HG03469 (cell line): ENCODE measurements around the gene USB1.

Experiments used
- ATAC-seq: cut with Tn5 transposase; IDR thresholded peaks from one replicate; pipeline ENCODE4 v1.9.1; 2021; ENCODE audit warnings: mild to moderate bottlenecking, moderate library complexity, moderate number of reproducible peaks; ENCODE audit not compliant: unreplicated experiment

Gene USB1

GRCh38 chr16:58030136-58030840, 29.1 kb downstream of the USB1 start:
- ATAC-seq: no peak

- ATAC-seq: no peak
Measured at GRCh38 chr16:58031016-58031800, 30.0 kb downstream of the USB1 start.

- ATAC-seq: no peak
Measured at GRCh38 chr16:58032710-58033293, 31.6 kb downstream of the USB1 start.

- no peak for ATAC-seq
Measured at GRCh38 chr16:58034128-58034685, 33.0 kb downstream of the USB1 start.

GRCh38 chr16:58034774-58035173, 33.6 kb downstream of the USB1 start:
- ATAC-seq: no peak

- ATAC-seq: no peak
Measured at GRCh38 chr16:58035356-58036170, 34.4 kb downstream of the USB1 start.

- ATAC-seq: no peak
Measured at GRCh38 chr16:58036943-58037342, 35.7 kb downstream of the USB1 start.

- no peak for ATAC-seq
Measured at GRCh38 chr16:58037365-58038057, 36.3 kb downstream of the USB1 start.

- ATAC-seq: no peak
Measured at GRCh38 chr16:58038219-58038641, 37.0 kb downstream of the USB1 start.

GRCh38 chr16:58039829-58040495, 38.8 kb downstream of the USB1 start:
- ATAC-seq: no peak

- ATAC-seq: no peak
Measured at GRCh38 chr16:58040496-58040846, 39.3 kb downstream of the USB1 start.

- ATAC-seq: no peak
Measured at GRCh38 chr16:58040945-58041627, 39.9 kb downstream of the USB1 start.

GRCh38 chr16:58041628-58041955, 40.4 kb downstream of the USB1 start:
- no peak for ATAC-seq

- ATAC-seq: no peak
Measured at GRCh38 chr16:58042001-58042885, 41.0 kb downstream of the USB1 start.

- no peak for ATAC-seq
Measured at GRCh38 chr16:58042886-58043515, 41.8 kb downstream of the USB1 start.

- ATAC-seq: no peak
Measured at GRCh38 chr16:58043571-58044155, 42.5 kb downstream of the USB1 start.

GRCh38 chr16:58044266-58045019, 43.2 kb downstream of the USB1 start:
- ATAC-seq: no peak
